Lower leg skin (tissue), 3 donors: ENCODE data around the gene WSCD1.

Source experiments
- CTCF ChIP-seq, 3 donors: fragments of 450-650 bp; IDR thresholded peaks; one replicate each; pipeline ENCODE4 v1.5.1; 2016; ENCODE audit warnings: antibody characterized with exemption in 3 of 3, mild to moderate bottlenecking in 3 of 3, moderate library complexity in 2 of 3
- POLR2A ChIP-seq, 2 donors: fragments of 450-650 bp; IDR thresholded peaks; one replicate each; pipeline ENCODE4 v1.6.1; 2016 to 2017; ENCODE audit warnings: antibody characterized with exemption in 2 of 2, mild to moderate bottlenecking in 1 of 2, moderate library complexity in 1 of 2

GRCh38 chr17:6100891-6101500 is 30.8 kb downstream of the WSCD1 start:
- TF ChIP-seq CTCF (IDR thresholded peaks at IDR 0.05): no peak
- no peak for TF ChIP-seq POLR2A (IDR thresholded peaks at IDR 0.05)
